CD4-positive, alpha-beta T cell treated with Interleukin-4 for 4 hours (primary cell): ENCODE data around the gene LMAN2.
"Not testable (repeated sequence)": the region's sequence is repeated elsewhere in the genome, so short reads cannot be mapped to it uniquely, and the experiment has no call there.

Experiments used
- DNase-seq: peaks from one replicate; pipeline ENCODE4 v3.0.0-alpha.2; 2020

LMAN2 gene

GRCh38 chr5:177378884-177379883, 27.7 kb upstream of the LMAN2 start:
- DNase-seq: peak; percentile 58

- no peak for DNase-seq
Measured at GRCh38 chr5:177377851-177378776, 26.6 kb upstream of the LMAN2 start.

- no peak for DNase-seq
Measured at GRCh38 chr5:177376107-177376506, 24.6 kb upstream of the LMAN2 start.

GRCh38 chr5:177375516-177375915, 24.0 kb upstream of the LMAN2 start:
- not testable (repeated sequence) for DNase-seq

GRCh38 chr5:177374211-177374610, 22.7 kb upstream of the LMAN2 start:
- no peak for DNase-seq

GRCh38 chr5:177373806-177374205, 22.3 kb upstream of the LMAN2 start:
- DNase-seq: no peak

- peak; percentile 45 for DNase-seq
Measured at GRCh38 chr5:177372910-177373309, 21.4 kb upstream of the LMAN2 start.

GRCh38 chr5:177372034-177372896, 20.8 kb upstream of the LMAN2 start:
- peak; percentile 68 for DNase-seq

GRCh38 chr5:177371120-177372033, 19.9 kb upstream of the LMAN2 start:
- no peak for DNase-seq

- peak; percentile 66 for DNase-seq
Measured at GRCh38 chr5:177370488-177371119, 19.1 kb upstream of the LMAN2 start.

GRCh38 chr5:177369645-177370440, 18.4 kb upstream of the LMAN2 start:
- DNase-seq: no peak

GRCh38 chr5:177368869-177369644, 17.6 kb upstream of the LMAN2 start:
- peak; percentile 30 for DNase-seq

- no peak for DNase-seq
Measured at GRCh38 chr5:177367981-177368868, 16.8 kb upstream of the LMAN2 start.

GRCh38 chr5:177367323-177367848, 15.9 kb upstream of the LMAN2 start:
- no peak for DNase-seq

GRCh38 chr5:177366528-177367322, 15.3 kb upstream of the LMAN2 start:
- no peak for DNase-seq

GRCh38 chr5:177365845-177366527, 14.5 kb upstream of the LMAN2 start:
- DNase-seq: no peak
